ENCODE results near the gene RHBG.

Gene RHBG

DNA sequence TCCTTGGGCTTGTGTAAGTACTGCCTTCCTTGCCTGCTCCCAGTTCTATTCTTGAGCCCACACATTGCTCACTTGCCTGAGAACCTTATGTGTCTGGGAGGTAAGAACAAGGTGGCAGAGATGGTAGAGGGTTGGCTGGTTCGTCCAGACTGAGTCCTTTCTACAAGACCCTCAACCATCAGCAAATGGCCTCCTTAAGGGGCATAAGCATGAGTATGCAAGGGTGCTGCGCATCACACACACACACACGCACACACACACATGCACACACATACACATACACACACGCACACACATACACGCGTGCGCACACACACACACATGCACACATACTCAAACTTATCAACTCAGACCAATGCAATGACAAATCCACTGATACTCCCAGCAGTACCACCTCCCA is 56.9 kb downstream of the RHBG start:
- Mint-ChIP-seq H3K36me3 (ENCODE audit: low read depth) (no peaks in the 10 kb centered on the region), H3K27ac (no peak overlapping the region), H3K9me3 (no peaks in the 10 kb centered on the region), H3K4me3 (no peak overlapping the region), H3K27me3 (ENCODE audit: low read depth, poor library complexity) (peaks cover 100% of the 10 kb centered on the region), H3K4me1 (peaks cover 10% of the 10 kb centered on the region)
- TF ChIP-seq, protein P1, sequence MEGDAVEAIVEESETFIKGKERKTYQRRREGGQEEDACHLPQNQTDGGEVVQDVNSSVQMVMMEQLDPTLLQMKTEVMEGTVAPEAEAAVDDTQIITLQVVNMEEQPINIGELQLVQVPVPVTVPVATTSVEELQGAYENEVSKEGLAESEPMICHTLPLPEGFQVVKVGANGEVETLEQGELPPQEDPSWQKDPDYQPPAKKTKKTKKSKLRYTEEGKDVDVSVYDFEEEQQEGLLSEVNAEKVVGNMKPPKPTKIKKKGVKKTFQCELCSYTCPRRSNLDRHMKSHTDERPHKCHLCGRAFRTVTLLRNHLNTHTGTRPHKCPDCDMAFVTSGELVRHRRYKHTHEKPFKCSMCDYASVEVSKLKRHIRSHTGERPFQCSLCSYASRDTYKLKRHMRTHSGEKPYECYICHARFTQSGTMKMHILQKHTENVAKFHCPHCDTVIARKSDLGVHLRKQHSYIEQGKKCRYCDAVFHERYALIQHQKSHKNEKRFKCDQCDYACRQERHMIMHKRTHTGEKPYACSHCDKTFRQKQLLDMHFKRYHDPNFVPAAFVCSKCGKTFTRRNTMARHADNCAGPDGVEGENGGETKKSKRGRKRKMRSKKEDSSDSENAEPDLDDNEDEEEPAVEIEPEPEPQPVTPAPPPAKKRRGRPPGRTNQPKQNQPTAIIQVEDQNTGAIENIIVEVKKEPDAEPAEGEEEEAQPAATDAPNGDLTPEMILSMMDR (IDR thresholded peaks at IDR 0.05): no peak
- no peak for DNase-seq

DNA sequence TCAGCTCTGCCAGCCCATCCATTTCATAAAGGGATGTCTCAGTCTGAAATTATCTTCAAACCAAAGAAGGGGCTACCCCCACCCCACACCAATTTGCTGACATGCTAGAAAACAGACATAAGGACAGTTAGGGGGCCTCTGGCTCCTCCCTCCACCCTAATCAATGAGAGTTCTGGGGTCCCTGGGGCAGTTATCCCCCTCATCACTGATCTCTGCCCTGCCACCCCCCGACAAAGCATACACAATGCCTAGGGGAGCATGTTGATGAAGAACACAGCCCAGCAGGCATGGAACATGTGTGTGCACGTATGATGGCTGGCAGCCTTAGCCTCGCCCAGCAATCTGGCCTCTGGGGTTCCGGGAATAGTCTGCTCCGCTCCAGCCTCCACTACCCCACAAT is 58.9 kb downstream of the RHBG start:
- H3K4me3 Mint-ChIP-seq: no peak overlapping the region
- peaks cover 100% of the 10 kb centered on the region for H3K27me3 Mint-ChIP-seq (ENCODE audit: low read depth, poor library complexity)
- H3K9me3 Mint-ChIP-seq: no peaks in the 10 kb centered on the region
- no peak overlapping the region for H3K27ac Mint-ChIP-seq
- no peaks in the 10 kb centered on the region for H3K36me3 Mint-ChIP-seq (ENCODE audit: low read depth)
- no peak for DNase-seq
- peaks cover 6% of the 10 kb centered on the region for H3K4me1 Mint-ChIP-seq
- TF ChIP-seq, protein P1 (IDR thresholded peaks at IDR 0.05): no peak

DNA sequence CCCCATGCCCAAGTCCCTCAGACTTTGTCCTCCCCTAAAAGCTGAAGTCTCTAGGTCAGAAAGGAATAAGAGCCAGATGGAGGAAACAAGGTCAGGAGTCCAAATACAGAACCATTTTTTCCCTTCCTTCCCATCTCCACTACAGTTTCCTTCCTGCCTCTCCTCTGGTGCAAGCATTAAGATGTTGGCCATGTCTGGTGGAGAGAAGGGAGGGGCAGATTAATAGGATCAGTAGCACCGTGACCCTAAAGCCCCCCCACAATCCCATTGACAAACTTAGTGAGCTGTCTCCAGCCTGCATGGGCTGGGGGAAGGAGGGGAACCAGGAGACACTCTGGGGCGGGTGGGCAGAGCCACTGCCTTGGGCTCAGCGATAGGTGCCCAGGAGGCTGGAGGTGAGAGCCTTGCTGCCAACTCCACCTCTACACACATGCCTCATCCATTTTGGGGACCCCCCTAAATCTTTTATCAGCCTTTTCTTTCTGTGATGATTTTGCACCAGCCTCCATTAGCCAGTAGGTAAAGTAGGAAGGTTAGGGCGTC is 59.8 kb downstream of the RHBG start:
- no peaks in the 10 kb centered on the region for H3K36me3 Mint-ChIP-seq (ENCODE audit: low read depth)
- H3K4me3 Mint-ChIP-seq: no peak overlapping the region
- TF ChIP-seq, protein P1 (IDR thresholded peaks at IDR 0.05): no peak
- H3K9me3 Mint-ChIP-seq: no peaks in the 10 kb centered on the region
- peaks cover 100% of the 10 kb centered on the region for H3K27me3 Mint-ChIP-seq (ENCODE audit: low read depth, poor library complexity)
- peaks cover 6% of the 10 kb centered on the region for H3K4me1 Mint-ChIP-seq
- DNase-seq: no peak
- no peak overlapping the region for H3K27ac Mint-ChIP-seq

DNA sequence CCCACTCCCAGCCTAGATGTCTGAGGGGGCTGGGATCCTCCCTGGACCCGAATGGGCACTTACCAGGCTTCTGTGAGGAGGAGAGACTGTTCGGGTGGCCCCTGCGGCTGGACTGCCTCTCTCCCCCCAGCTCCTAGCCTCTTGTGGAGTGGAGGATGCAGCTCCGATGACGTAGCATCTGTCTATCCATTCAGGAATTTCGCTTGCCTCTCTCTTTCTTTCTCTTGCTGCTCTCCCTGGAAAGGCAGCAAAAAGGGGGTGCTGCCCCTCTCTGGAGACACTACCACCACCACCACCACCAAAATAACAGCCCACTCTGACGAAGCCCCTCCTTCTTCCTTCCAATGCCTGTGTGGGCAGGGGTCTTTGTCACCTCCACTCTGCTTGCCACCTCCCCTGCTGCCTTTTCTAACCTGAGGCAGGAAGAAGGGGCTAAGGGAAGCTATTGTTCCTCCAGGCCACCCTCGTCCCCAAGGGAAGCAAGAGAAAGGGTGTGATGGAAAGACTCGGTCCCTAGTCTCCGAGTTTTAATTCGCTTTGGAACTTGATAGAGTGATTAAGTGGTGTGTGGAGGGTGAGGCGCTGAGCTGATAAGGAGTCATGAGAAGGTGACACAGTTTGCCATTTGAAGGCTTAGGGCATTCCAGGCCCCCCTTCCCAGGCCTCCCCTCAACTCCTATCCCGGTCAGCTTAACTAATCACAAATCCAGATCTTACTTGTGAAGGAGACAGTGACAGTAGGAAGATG is 60.5 kb downstream of the RHBG start:
- H3K4me3 Mint-ChIP-seq: no peak overlapping the region
- TF ChIP-seq, protein P1 (IDR thresholded peaks at IDR 0.05): no peak
- H3K36me3 Mint-ChIP-seq (ENCODE audit: low read depth): no peaks in the 10 kb centered on the region
- no peak overlapping the region for H3K27ac Mint-ChIP-seq
- DNase-seq: no peak
- no peaks in the 10 kb centered on the region for H3K9me3 Mint-ChIP-seq
- peaks cover 6% of the 10 kb centered on the region for H3K4me1 Mint-ChIP-seq
- H3K27me3 Mint-ChIP-seq (ENCODE audit: low read depth, poor library complexity): peaks cover 100% of the 10 kb centered on the region

DNA sequence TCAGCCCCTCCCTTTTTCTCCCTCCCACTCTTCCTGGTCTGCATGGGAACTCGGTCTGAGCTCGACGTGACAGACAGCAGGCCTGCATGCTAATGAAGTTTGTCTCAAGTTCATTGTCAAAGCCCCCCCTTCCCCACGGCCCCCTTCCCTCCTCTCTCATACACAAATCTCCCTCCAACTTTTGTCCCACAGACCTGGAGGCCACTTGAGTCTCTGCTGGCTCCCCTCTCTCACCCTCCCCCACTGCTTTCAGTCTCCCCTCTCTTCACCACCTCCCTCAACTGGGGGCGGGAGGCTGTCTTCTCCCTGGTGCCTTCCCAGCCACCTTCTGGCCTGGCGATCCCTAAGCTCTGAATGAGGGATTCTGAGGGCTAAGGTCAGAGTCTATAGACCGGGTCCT is 61.3 kb downstream of the RHBG start:
- Mint-ChIP-seq H3K4me1 (peaks cover 10% of the 10 kb centered on the region), H3K9me3 (no peaks in the 10 kb centered on the region)
- TF ChIP-seq, protein P1 (IDR thresholded peaks at IDR 0.05): no peak

DNA sequence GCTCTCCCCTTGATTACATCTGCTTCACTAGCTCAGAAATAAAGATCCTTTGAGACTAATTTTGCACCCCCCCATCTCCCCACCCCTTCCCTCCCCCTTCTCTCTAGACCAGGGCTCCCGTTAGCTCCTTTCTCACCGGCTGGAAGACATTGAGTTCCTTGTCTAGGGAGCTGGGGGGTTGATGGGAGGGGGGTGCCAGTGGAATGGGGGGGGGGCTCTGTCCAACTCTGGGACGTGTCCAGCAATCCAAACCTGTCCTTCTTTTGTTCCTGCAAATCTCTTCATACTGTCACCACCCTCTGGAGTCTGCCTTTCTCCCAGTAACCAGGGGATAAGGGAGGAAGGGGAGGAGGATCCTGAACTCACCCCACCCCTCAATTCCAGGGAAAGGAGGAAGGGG is 61.9 kb downstream of the RHBG start:
- Mint-ChIP-seq H3K27me3 (ENCODE audit: low read depth, poor library complexity) (peaks cover 100% of the 10 kb centered on the region), H3K36me3 (ENCODE audit: low read depth) (no peaks in the 10 kb centered on the region), H3K4me1 (peaks cover 14% of the 10 kb centered on the region), H3K27ac (no peak overlapping the region), H3K4me3 (no peak overlapping the region), H3K9me3 (no peaks in the 10 kb centered on the region)
- TF ChIP-seq, protein P1 (IDR thresholded peaks at IDR 0.05): no peak
- DNase-seq: no peak

More for the DNA sequence above, 61.3 kb downstream of the RHBG start:
- Mint-ChIP-seq H3K36me3 (ENCODE audit: low read depth) (no peaks in the 10 kb centered on the region), H3K4me3 (no peak overlapping the region), H3K27me3 (ENCODE audit: low read depth, poor library complexity) (peaks cover 100% of the 10 kb centered on the region), H3K27ac (no peak overlapping the region)
- DNase-seq: no peak
